HG03025 (cell line): ENCODE data around the gene BMS1.

Experiments used
- ATAC-seq: cut with Tn5 transposase; IDR thresholded peaks from one replicate; pipeline ENCODE4 v1.9.1; 2021; ENCODE audit warnings: mild to moderate bottlenecking, moderate library complexity; ENCODE audit not compliant: unreplicated experiment, low FRiP score

The BMS1 gene

DNA sequence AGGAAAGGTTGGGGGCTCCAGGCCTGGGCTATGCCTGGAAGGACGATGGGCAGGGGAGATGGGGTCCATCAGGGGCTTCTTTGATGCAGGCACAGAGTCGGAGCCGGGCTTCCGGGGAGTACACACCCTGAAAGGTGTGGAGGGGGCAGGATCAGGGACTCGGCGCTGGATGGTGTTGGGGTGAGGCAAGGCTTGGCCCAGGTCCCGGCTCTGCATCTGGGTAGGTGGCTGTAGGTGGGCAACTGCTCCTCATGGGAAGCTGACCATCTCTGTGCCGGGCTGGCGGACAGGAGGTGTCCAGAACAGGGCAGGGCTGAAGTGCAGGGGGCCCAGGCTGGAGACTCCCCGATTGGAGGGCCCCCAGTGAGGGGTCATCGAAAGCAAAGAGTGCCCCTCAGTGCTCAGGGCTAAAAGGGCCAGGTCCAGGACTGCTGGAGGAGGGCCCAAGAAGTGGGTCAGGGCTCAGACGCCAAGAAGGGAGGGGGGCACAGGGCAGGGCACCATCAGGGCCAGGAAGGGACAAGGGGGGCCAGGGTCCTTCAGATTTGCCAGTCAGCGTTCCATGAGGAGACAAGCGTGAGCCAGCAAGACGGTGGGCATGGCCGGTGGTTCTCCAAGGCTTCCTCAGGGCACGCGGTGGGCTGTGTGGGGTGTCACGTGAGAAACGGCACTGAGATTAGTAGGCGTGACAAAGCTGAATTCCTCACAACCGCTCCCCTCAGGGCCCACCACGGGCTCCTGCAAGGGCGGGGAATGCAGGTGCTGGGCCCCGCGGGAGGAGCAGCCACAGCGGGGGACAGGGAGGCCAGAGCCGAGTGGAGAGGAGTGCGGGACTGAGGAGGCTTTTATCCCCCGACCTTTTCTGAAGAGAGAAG lies 97.0 kb downstream of the BMS1 start:
- ATAC-seq = no peak

- ATAC-seq = no peak
Observed at GRCh38 chr10:42880255-42880620, 97.6 kb downstream of the BMS1 start.

DNA sequence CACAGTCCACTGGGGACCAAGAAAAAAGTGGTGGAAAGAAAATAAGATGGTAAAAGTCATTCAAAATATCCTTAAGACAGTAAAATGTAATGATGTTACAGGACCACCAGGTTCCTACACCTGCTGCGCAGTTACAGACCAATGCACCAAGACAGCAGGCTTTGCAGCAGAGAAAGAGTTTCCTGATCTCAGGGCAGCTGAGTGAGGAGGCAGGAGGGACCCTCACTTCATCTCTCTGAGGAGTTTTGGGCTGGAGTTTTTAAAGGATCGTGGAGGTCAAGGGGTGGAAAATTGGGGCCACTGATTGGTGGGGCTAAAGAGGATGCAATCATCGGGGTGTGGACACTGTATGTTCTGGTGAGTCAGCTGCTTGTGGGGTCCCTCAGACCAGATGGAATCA lies 100.0 kb downstream of the BMS1 start:
- ATAC-seq = no peak
